NAMALWA (cell line): Measurements from ENCODE around the gene MAP1B.
A peak's percentile ranks its signal among the peaks of the same experiment; 100 is the strongest.
"Not testable (repeated sequence)": the region's sequence is repeated elsewhere in the genome, so short reads cannot be mapped to it uniquely, and the experiment has no call there.

Experiments
- DNase-seq: peaks from one replicate; pipeline ENCODE4 v3.0.0-alpha.2; 2015; ENCODE audit warnings: low spot score

MAP1B gene

GRCh38 chr5:72107131-72107900, at the start of gene MAP1B:
Gene MAP1B (plus strand): TSS chr5:72107475. CDS start chr5:72107532, 57 bp downstream.
- DNase-seq = no peak

GRCh38 chr5:72057816-72058215, 49.5 kb upstream of the MAP1B start:
- no peak for DNase-seq

DNA sequence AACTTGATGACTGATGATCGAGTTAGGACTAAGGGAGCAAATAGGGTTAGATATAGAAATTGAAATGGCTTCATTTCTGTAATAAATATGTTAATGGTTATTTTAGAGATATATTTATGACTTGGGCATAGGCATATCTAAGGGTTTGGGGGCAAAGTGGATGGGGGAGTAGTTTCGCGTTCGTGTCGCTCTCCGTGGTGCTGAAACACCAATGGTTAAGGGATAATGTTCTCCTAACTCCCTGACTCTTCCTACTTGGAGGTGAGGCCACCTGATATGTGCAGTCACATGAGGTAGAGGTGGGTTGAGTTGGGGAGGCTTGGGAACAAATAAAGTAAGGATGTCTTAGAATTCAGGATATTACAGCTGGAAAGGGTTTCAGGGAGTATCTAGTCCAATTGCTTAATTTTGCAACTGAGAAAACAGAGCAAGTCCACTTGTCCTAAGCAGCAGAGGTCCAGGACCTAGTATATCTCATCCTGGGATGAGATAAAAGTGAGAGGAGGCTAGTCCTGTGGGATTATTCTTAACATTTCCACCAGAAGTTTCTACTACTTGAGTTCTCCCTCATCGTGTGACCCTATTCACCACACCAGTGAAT, 44.0 kb upstream of the MAP1B start:
- peak; percentile 35 for DNase-seq

- DNase-seq = no peak
Observed at GRCh38 chr5:72064801-72065570, 42.3 kb upstream of the MAP1B start.

- DNase-seq = no peak
Observed at GRCh38 chr5:72065751-72066255, 41.5 kb upstream of the MAP1B start.

GRCh38 chr5:72066705-72067107, 40.6 kb upstream of the MAP1B start:
- DNase-seq = no peak

DNA sequence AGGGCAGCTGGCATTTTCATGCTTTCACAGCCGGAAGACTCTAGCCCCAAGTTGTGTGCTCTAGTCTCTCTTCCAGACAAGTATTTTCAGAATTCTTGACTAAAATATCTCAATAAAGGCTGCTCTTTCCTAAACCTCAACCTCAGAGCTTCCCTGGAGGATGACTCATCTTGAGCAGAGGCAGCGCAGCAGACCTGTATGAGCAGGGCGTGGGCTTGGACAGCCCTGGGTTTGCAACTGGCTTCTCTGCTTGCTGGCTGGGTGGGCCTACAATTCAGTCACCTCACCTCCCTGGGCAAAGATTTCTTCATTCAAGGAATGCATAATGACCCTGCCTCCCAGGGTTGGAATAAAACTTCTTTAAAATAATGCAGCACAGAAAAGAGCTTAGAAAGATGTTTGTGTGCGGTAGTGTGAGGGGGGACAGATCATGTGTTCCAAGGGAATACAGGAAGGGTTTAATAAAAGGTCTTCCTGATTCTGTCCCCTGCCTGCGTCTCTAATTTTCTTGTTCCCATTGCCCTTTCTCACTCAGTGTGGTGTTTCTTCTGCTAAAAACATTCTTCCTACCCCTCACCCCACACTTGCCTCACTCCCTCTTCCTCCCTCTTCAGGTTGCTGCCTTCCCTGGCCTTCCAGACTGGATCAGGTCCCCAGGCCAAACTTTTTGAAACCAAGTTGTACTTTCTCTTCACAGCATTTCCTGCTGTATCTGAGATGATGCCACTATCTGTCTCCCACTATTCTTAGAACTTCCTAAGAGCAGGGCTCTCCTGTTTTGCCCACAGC, 39.4 kb upstream of the MAP1B start:
- DNase-seq = no peak

DNA sequence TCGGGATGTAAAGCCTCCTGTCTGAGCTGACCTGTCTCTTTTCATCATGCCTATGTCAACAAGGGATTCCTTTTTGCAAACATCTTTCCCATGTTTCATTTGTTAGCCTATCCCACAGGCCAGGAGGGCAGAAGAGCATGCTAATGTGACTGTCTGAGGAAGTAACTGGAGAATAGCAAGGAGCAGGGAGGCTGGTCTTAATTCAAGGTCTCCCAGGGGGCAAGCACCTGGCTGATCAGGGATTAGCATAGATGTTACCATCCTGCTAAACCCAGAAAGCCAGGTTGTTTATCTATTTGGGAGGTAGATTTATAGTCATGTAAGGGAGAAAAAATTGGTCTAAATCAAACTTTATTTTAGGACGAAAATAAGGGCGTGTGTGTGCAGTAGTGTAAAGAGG, 36.7 kb upstream of the MAP1B start:
- no peak for DNase-seq

DNA sequence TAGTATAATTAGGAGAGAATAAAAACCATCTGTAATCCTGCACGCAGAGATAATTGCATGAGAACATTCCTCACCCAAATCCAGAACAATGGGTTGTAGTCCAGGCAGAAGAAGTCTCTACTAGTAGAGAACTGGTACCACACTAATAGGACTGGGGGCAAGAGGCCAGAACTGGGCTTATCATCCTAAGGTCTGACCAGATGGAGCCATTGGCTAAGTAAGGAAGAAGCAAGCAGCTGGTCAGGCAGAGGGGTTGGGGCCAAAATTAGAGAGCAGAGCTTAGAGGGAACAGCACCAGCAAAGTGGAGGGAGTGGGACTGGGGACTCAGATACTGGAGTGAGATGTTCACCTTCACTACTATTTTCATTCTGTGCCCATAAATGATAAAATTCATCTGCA, 35.4 kb upstream of the MAP1B start:
- DNase-seq = no peak

DNA sequence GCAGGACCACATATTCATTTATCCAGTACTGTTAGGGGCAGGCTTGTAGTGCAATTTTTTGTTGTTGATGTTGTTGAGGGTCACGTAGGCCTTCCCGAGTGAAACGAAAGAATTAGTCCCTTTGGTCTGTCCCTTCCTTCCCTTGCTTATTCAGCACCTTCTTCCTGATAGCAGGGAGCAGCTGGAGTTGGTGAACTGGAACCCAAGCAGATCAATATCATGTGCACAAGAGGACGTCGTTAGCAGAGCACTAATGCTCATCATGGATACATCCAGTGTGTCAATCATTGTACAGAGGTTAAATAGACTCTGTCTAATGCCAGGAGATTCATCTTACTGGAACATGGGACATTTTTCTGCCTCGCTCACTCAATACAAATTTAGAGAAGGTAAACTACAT, 33.0 kb upstream of the MAP1B start:
- no peak for DNase-seq

- DNase-seq = no peak
Observed at GRCh38 chr5:72075461-72075860, 31.8 kb upstream of the MAP1B start.

GRCh38 chr5:72076621-72077300, 30.5 kb upstream of the MAP1B start:
- no peak for DNase-seq

DNA sequence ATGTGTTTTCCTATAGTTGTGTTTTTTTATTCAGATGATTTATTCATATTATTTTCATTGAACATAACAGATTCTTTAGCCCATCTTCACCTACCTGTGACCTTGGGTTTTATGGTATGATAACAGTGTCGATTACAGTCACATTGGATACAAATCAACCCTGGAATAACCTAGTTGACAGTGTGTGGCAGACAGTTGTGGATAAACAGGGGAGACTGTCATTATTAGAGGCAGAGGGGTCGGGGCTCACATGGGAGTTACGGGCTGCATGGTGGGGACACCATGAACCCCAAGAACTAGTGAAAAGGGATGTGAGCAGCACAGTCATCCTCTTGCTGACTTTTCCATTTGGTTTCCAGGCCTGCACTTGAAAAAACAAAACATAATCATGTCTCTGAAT, 29.9 kb upstream of the MAP1B start:
- DNase-seq = no peak

DNA sequence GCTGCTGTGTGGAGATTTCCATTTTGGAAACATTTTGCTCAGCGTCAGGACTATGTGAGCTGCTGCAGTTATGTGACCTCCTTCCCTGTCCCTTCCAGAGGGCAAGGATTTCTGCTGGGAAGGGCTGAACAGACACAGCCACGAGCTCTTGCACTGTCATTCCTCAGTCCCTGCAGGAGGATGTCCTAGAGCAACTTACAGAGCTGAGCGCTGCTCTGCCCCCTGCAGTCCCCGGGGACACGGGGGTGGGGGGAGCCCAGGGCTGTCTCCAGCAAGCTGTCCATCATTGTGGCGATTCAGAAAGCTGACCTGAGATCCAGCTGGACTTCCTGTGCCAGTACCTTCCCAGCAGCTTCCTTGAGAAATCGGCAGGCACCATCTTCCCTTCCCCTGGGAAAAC, 28.0 kb upstream of the MAP1B start:
- no peak for DNase-seq

DNA sequence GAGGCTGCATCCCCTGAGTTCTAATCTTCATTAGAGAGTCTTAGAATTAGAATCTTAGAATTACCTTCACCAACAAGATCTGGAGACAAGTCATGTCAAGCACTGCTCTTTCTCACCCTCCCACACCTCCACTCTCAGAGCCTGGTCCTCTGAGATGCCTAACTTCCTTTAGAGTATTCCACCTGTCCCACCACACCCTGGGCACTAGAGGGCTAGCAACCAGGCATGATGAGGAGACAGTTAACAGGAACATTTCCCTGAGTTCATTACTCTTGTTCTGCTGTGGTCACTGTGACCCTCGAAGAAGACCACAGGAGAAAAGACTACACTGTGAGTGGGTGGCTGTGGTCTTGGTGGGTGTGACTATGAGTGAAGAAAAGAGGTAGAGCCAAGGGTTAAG, 25.2 kb upstream of the MAP1B start:
- no peak for DNase-seq

DNA sequence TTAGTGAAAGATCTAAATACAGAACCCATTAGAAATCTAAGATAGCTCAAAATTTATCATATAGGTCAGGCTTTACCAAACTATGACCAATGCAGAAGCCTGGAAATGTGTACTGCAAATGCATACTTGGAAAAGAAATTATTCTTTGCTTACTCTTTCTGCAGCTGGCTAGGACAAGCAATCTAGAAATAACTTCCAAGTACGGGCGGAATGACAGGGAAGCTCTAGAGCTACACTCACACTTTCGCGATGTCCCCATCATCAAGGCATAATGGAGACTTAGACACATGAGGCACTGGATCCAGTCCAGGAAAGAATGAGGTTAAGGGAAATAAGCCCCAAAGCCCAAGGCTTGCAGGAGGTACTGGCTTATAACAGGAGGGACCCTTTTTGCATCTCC, 22.4 kb upstream of the MAP1B start:
- no peak for DNase-seq

DNA sequence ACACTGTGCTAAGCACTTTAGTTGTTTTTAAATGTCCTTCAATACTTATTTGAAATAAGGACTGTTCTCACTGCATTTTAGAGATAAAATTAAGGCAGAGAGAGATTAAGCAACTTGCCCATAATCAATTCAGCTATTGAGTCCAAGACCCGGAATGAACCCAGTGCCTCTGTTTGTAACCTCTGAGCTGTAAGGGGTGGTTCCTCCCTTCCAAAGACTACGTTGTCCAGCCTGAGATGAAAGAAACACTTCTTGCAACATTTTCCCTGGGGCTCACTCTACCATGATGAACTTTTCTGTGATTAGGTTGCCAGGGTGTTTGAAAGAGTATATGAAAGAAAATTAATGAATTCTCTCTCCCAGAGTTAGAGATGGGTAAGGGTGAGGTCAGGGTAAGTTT, 22.0 kb upstream of the MAP1B start:
- DNase-seq = no peak

GRCh38 chr5:72089713-72090112, 17.6 kb upstream of the MAP1B start:
- not testable (repeated sequence) for DNase-seq

- no peak for DNase-seq
Observed at GRCh38 chr5:72092074-72092473, 15.2 kb upstream of the MAP1B start.

- DNase-seq = no peak
Observed at GRCh38 chr5:72093217-72093616, 14.1 kb upstream of the MAP1B start.

DNA sequence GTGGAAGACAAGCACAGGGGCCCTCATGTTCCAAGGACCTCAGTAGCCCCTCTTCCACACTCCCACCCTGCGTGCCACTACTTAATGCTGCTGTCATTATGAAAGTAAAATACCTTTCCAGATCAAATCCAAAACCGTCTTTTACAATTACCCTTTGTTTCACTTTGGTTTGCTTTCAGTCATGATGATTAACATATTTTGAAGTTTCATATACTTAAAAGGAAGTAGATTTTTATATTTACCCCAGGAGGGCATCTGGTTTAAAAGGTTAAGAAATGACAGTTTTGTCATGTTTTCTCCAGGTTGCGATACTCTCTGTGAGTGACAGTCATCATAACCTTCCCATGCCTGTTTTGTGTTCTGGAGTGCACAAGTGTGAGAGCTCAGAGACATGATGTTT, 13.5 kb upstream of the MAP1B start:
- no peak for DNase-seq
